Measurements from ENCODE around the gene CPN2. TPM values are rescaled to one million over a fixed set of nuclear protein-coding genes. Genes with fewer than 3 reads are reported as not detected.

Gene CPN2
- total RNA-seq, 2 experiments from 2014 or later = not detected

- H3K4me2 ChIP-seq (ENCODE audit: low read length) = no peak overlapping the region
- no peak overlapping the region for H2AFZ ChIP-seq (ENCODE audit: low read length)
- H3K27ac ChIP-seq (ENCODE audit: low read depth, low read length, poor library complexity, severe bottlenecking) = no peak overlapping the region
- no peak for DNase-seq (ENCODE audit: low spot score)
- no peaks in the 10 kb centered on the region for H3K36me3 ChIP-seq (ENCODE audit: insufficient read depth, low read length)
- ChIA-PET POLR2A (no interaction called here), CTCF (ENCODE audit: unreplicated experiment) (no interaction called here)
- no peaks in the 10 kb centered on the region for H3K79me2 ChIP-seq (ENCODE audit: insufficient read depth, low read depth, low read length)
- BruUV-seq (replicated peaks) = no TSS peak
- no peaks in the 10 kb centered on the region for H4K20me1 ChIP-seq (ENCODE audit: insufficient read depth, low read length)
- intact Hi-C loops (cut with micrococcal nuclease; ENCODE audit: unreplicated experiment) = no loop called here
- H3K4me1 ChIP-seq (ENCODE audit: insufficient read depth, low read length, poor library complexity, severe bottlenecking) = no peaks in the 10 kb centered on the region
- H3K9me2 ChIP-seq (ENCODE audit: insufficient read depth, low read length) = no peaks in the 10 kb centered on the region
- no peak for TF ChIP-seq CTCF (conservative IDR thresholded peaks at IDR 0.05; ENCODE audit: low read length)
- H3K9me3 ChIP-seq (ENCODE audit: low read length) = no peaks in the 10 kb centered on the region
- no peak overlapping the region for H3K4me3 ChIP-seq (ENCODE audit: low read depth, low read length, poor library complexity, severe bottlenecking)
These were observed 9.4 kb upstream of the CPN2 start for GRCh38 chr3:194360568-194360967.

GRCh38 chr3:194357681-194358080 lies 6.6 kb upstream of the CPN2 start:
- intact Hi-C loops (cut with micrococcal nuclease; ENCODE audit: unreplicated experiment) = no loop called here
- no peaks in the 10 kb centered on the region for H3K9me3 ChIP-seq (ENCODE audit: low read length)
- no peaks in the 10 kb centered on the region for H3K9me2 ChIP-seq (ENCODE audit: insufficient read depth, low read length)
- no peaks in the 10 kb centered on the region for H4K20me1 ChIP-seq (ENCODE audit: insufficient read depth, low read length)
- H3K4me1 ChIP-seq (ENCODE audit: insufficient read depth, low read length, poor library complexity, severe bottlenecking) = no peaks in the 10 kb centered on the region
- no peak overlapping the region for H3K4me2 ChIP-seq (ENCODE audit: low read length)
- DNase-seq (ENCODE audit: low spot score) = no peak
- no peak overlapping the region for H3K27ac ChIP-seq (ENCODE audit: low read depth, low read length, poor library complexity, severe bottlenecking)
- no peak overlapping the region for H2AFZ ChIP-seq (ENCODE audit: low read length)
- no peak overlapping the region for H3K4me3 ChIP-seq (ENCODE audit: low read depth, low read length, poor library complexity, severe bottlenecking)
- no TSS peak for BruUV-seq (replicated peaks)
- POLR2A ChIA-PET = no interaction called here
- CTCF ChIA-PET (ENCODE audit: unreplicated experiment) = interaction anchor here (0.6 kb wide), 1 partner anchor 370 kb away, joined by 5 read pairs; no protein-coding TSS in a partner anchor
- no peaks in the 10 kb centered on the region for H3K79me2 ChIP-seq (ENCODE audit: insufficient read depth, low read depth, low read length)
- TF ChIP-seq CTCF (conservative IDR thresholded peaks at IDR 0.05; ENCODE audit: low read length) (no peak), EZH2phosphoT487 (IDR thresholded peaks at IDR 0.05; ENCODE audit: borderline replicate concordance, low read depth, low read length) (no peak)
- H3K36me3 ChIP-seq (ENCODE audit: insufficient read depth, low read length) = no peaks in the 10 kb centered on the region

GRCh38 chr3:194355379-194355778 lies 4.3 kb upstream of the CPN2 start:
- no peak for TF ChIP-seq EZH2phosphoT487 (IDR thresholded peaks at IDR 0.05; ENCODE audit: borderline replicate concordance, low read depth, low read length)
- TF ChIP-seq CTCF (conservative IDR thresholded peaks at IDR 0.05; ENCODE audit: low read length) = no peak
- no peaks in the 10 kb centered on the region for H3K36me3 ChIP-seq (ENCODE audit: insufficient read depth, low read length)
- no TSS peak for BruUV-seq (replicated peaks)
- H3K9me3 ChIP-seq (ENCODE audit: low read length) = no peaks in the 10 kb centered on the region
- ChIA-PET CTCF (ENCODE audit: unreplicated experiment) (no interaction called here), POLR2A (interaction anchor here (0.6 to 1.8 kb wide), 4 partner anchors 9 to 360 kb away, joined by 3 to 8 read pairs (median 4); no protein-coding TSS in a partner anchor)
- no peak overlapping the region for H3K27ac ChIP-seq (ENCODE audit: low read depth, low read length, poor library complexity, severe bottlenecking)
- no peak overlapping the region for H3K4me2 ChIP-seq (ENCODE audit: low read length)
- no peaks in the 10 kb centered on the region for H3K4me1 ChIP-seq (ENCODE audit: insufficient read depth, low read length, poor library complexity, severe bottlenecking)
- no peak overlapping the region for H2AFZ ChIP-seq (ENCODE audit: low read length)
- intact Hi-C loops (cut with micrococcal nuclease; ENCODE audit: unreplicated experiment) = no loop called here
- H3K79me2 ChIP-seq (ENCODE audit: insufficient read depth, low read depth, low read length) = no peaks in the 10 kb centered on the region
- no peak overlapping the region for H3K4me3 ChIP-seq (ENCODE audit: low read depth, low read length, poor library complexity, severe bottlenecking)
- no peak for DNase-seq (ENCODE audit: low spot score)
- no peaks in the 10 kb centered on the region for H4K20me1 ChIP-seq (ENCODE audit: insufficient read depth, low read length)
- no peaks in the 10 kb centered on the region for H3K9me2 ChIP-seq (ENCODE audit: insufficient read depth, low read length)

Data from OCI-LY7 (cell line).